ENCODE results near the gene UBE4B. TPM values are rescaled to one million over a fixed set of nuclear protein-coding genes. Genes with fewer than 3 reads are reported as not detected.
"Not testable (repeated sequence)": the region's sequence is repeated elsewhere in the genome, so short reads cannot be mapped to it uniquely, and the experiment has no call there.

UBE4B gene
- total and polyA plus RNA-seq, 9 of the 15 experiments (the other 6 are each of a cell fraction or from before 2014, with no cell fraction given): 11.7 to 73.7 (median 40.1) TPM

GRCh38 chr1:10019561-10019960 is 13.2 kb upstream of the UBE4B start (continued):
- no peak for TF ChIP-seq PHF21A (IDR thresholded peaks at IDR 0.05; ENCODE audit: borderline replicate concordance, low read depth)
- TF ChIP-seq KDM5B (IDR thresholded peaks at IDR 0.05; ENCODE audit: insufficient replicate concordance, low read depth, low read length): no peak
- no peak for TF ChIP-seq TCF7 (IDR thresholded peaks at IDR 0.05; ENCODE audit: borderline replicate concordance)
- no peak for TF ChIP-seq BRD4 (IDR thresholded peaks at IDR 0.05)

GRCh38 chr1:10020086-10020485 is 12.7 kb upstream of the UBE4B start:
- Histone ChIP-seq H3K36me3 (ENCODE audit: control insufficient read depth, insufficient read depth, low read length) (no peaks in the 10 kb centered on the region), H3K27me3 (ENCODE audit: control insufficient read depth in 2 of 2, insufficient read depth in 2 of 2, low read length in 2 of 2) (no peaks in the 10 kb centered on the region), H3K27ac (ENCODE audit: extremely low read depth, low read depth, low read length) (no peak overlapping the region), H3K9ac (ENCODE audit: insufficient read depth in 1 of 2, low read depth in 2 of 2, low read length in 2 of 2) (no peak overlapping the region), H3K9me3 (replicated peaks; ENCODE audit: control insufficient read depth, insufficient read depth, low read depth, low read length) (no peaks in the 10 kb centered on the region; the same call in 1 of the 2 replicates), H2AFZ (ENCODE audit: low read depth, low read length) (no peak overlapping the region), H3K4me1 (replicated peaks in 1 of 2; ENCODE audit: control insufficient read depth in 2 of 2, insufficient read depth in 2 of 2, low read length in 2 of 2) (peaks cover 0 to 5% of the 10 kb centered on the region in 2 experiments; a peak in 2 of 5 replicates), H3K79me2 (ENCODE audit: control insufficient read depth, insufficient read depth, low read length) (no peaks in the 10 kb centered on the region), H3K9me1 (ENCODE audit: control insufficient read depth, insufficient read depth, low read length) (no peaks in the 10 kb centered on the region), H4K20me1 (replicated peaks; ENCODE audit: control insufficient read depth, insufficient read depth, low read length) (no peaks in the 10 kb centered on the region), H3K4me2 (ENCODE audit: insufficient read depth, low read length) (no peak overlapping the region), H3K4me3 (no peak overlapping the region)
- intact Hi-C loops (cut with micrococcal nuclease) (no loop called here), in situ Hi-C loops (cut with MboI) (no loop called here)
- ChIA-PET POLR2A (interaction anchor here (0.6 to 0.7 kb wide), 2 partner anchors 14 to 380 kb away, joined by 3 to 4 read pairs; no protein-coding TSS in a partner anchor), CTCF (ENCODE audit: low intra/inter-chr PET ratio) (no interaction called here)
- FAIRE-seq (no peak), ATAC-seq (no peak), DNase-seq (ENCODE audit: extremely low read depth in 1 of 4, low spot score in 3 of 4) (no peak)
- TF ChIP-seq ZNF121 (CRISPR knock-in tag; conservative IDR thresholded peaks at IDR 0.05) (peak; percentile 90), MIER1 (IDR thresholded peaks at IDR 0.05; ENCODE audit: low read depth) (no peak), ARNT (IDR thresholded peaks at IDR 0.05) (no peak), MEIS2 (IDR thresholded peaks at IDR 0.05; ENCODE audit: partially characterized antibody) (no peak), STAT5B (CRISPR knock-in tag; IDR thresholded peaks at IDR 0.05) (no peak), ZNF780A (CRISPR knock-in tag; IDR thresholded peaks at IDR 0.05) (no peak)
- BruUV-seq (replicated peaks): no TSS peak
- WGBS (ENCODE audit: insufficient coverage, low coverage, missing lambda C conversion rate): 11% methylated on average over 3 of the region's 3 CpGs

GRCh38 chr1:10020678-10021077 is 12.1 kb upstream of the UBE4B start:
- CTCF ChIA-PET (ENCODE audit: low intra/inter-chr PET ratio); H3K4me1 ChIP-seq (replicated peaks in 1 of 2; ENCODE audit: control insufficient read depth in 2 of 2, insufficient read depth in 2 of 2, low read length in 2 of 2); H3K9me1 ChIP-seq (ENCODE audit: control insufficient read depth, insufficient read depth, low read length); H3K4me3 ChIP-seq; H3K4me2 ChIP-seq (ENCODE audit: insufficient read depth, low read length); BruUV-seq (replicated peaks); DNase-seq (ENCODE audit: extremely low read depth in 1 of 4, low spot score in 3 of 4); H3K9ac ChIP-seq (ENCODE audit: insufficient read depth in 1 of 2, low read depth in 2 of 2, low read length in 2 of 2); H3K27me3 ChIP-seq (ENCODE audit: control insufficient read depth in 2 of 2, insufficient read depth in 2 of 2, low read length in 2 of 2); in situ Hi-C loops (cut with MboI); H3K36me3 ChIP-seq (ENCODE audit: control insufficient read depth, insufficient read depth, low read length); FAIRE-seq; ATAC-seq; H3K9me3 ChIP-seq (replicated peaks; ENCODE audit: control insufficient read depth, insufficient read depth, low read depth, low read length); H3K27ac ChIP-seq (ENCODE audit: extremely low read depth, low read depth, low read length); H2AFZ ChIP-seq (ENCODE audit: low read depth, low read length); H4K20me1 ChIP-seq (replicated peaks; ENCODE audit: control insufficient read depth, insufficient read depth, low read length); intact Hi-C loops (cut with micrococcal nuclease); H3K79me2 ChIP-seq (ENCODE audit: control insufficient read depth, insufficient read depth, low read length): not testable (repeated sequence)
- 32% methylated on average over 2 of the region's 2 CpGs for WGBS (ENCODE audit: insufficient coverage, low coverage, missing lambda C conversion rate)
- POLR2A ChIA-PET: interaction anchor here (0.6 kb wide), 2 partner anchors 379 to 417 kb away, joined by 3 to 4 read pairs; no protein-coding TSS in a partner anchor

- H3K9ac ChIP-seq (ENCODE audit: insufficient read depth in 1 of 2, low read depth in 2 of 2, low read length in 2 of 2); H3K27me3 ChIP-seq (ENCODE audit: control insufficient read depth in 2 of 2, insufficient read depth in 2 of 2, low read length in 2 of 2); H3K9me1 ChIP-seq (ENCODE audit: control insufficient read depth, insufficient read depth, low read length); in situ Hi-C loops (cut with MboI); H3K36me3 ChIP-seq (ENCODE audit: control insufficient read depth, insufficient read depth, low read length); H3K4me3 ChIP-seq; DNase-seq (ENCODE audit: extremely low read depth in 1 of 4, low spot score in 3 of 4); H3K4me1 ChIP-seq (replicated peaks in 1 of 2; ENCODE audit: control insufficient read depth in 2 of 2, insufficient read depth in 2 of 2, low read length in 2 of 2); H3K9me3 ChIP-seq (replicated peaks; ENCODE audit: control insufficient read depth, insufficient read depth, low read depth, low read length); FAIRE-seq; H3K4me2 ChIP-seq (ENCODE audit: insufficient read depth, low read length); CTCF ChIA-PET (ENCODE audit: low intra/inter-chr PET ratio); H2AFZ ChIP-seq (ENCODE audit: low read depth, low read length); BruUV-seq (replicated peaks); H3K27ac ChIP-seq (ENCODE audit: extremely low read depth, low read depth, low read length); H4K20me1 ChIP-seq (replicated peaks; ENCODE audit: control insufficient read depth, insufficient read depth, low read length); H3K79me2 ChIP-seq (ENCODE audit: control insufficient read depth, insufficient read depth, low read length); intact Hi-C loops (cut with micrococcal nuclease); ATAC-seq: not testable (repeated sequence)
- 39% methylated on average over 4 of the region's 4 CpGs for whole genome bisulfite sequencing (ENCODE audit: insufficient coverage, low coverage, missing lambda C conversion rate)
- POLR2A ChIA-PET: interaction anchor here (0.6 to 0.9 kb wide), 2 partner anchors 16 to 78 kb away, joined by 3 read pairs; partner anchors contain the start of gene NMNAT1
Observed at GRCh38 chr1:10021992-10022391, 10.8 kb upstream of the UBE4B start.

Data from K562 (cell line).